Astrocyte of the spinal cord (primary cell): ENCODE results near the gene CELSR1.

Experiments
- DNase-seq: peaks from one replicate; pipeline ENCODE4 v3.0.0; 2011; ENCODE audit warnings: low read depth, low spot score
- H3K4me3 ChIP-seq: 2 replicates; pipeline ENCODE4 v1.5.1; 2011; ENCODE audit warnings: low read depth, mild to moderate bottlenecking, low read length, moderate library complexity
- in situ Hi-C: cut with HindIII; loops from 2 replicates; pipeline ENCODE4 v1.10.0; 2017; ENCODE audit warnings: low sequenced_read_pairs
- TF ChIP-seq, protein P1 (sequence below): IDR thresholded peaks from 2 replicates; pipeline ENCODE4 v1.5.1; 2012; ENCODE audit warnings: low read depth, mild to moderate bottlenecking, low read length, inconsistent platforms

CELSR1 gene

DNA sequence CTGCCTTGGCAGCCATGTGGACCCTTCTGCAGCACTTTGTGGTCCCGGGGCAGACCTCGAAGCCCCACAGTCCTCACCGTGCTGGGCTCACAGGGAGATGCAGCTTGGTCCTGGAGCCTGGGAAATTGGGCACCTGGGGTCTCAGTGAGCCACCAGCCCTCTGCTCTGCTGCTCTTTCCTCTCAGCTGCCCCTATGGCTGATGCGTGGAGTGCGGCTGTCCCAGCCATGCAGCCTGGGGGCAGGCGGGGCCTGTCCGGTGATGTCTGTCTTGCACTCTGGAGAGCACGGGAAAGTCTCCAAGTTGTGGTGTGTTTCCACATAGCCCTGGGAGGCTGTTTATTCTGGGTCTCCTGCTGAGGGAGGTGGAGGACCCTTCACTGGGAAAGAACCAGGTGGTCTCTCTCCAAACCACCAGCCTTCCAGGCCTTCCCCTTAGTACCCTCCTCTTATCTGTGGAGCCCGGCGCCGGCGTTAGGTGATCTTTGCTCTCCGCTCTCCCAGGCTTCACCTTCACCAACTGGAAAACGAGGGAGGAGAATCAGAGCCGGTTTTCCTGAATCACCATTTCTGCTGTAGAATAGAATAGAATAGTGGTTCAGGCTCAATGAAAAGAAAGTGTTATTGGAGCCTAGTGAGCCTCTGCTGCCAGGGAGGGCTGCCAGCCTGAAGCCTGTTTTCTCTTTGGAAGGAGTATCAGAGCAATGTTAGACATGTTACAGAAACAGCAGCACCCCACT, 41.6 kb upstream of the CELSR1 start:
- H3K4me3 ChIP-seq, result no peak overlapping the region
- in situ Hi-C loops, result no loop called here
- TF ChIP-seq, protein P1, sequence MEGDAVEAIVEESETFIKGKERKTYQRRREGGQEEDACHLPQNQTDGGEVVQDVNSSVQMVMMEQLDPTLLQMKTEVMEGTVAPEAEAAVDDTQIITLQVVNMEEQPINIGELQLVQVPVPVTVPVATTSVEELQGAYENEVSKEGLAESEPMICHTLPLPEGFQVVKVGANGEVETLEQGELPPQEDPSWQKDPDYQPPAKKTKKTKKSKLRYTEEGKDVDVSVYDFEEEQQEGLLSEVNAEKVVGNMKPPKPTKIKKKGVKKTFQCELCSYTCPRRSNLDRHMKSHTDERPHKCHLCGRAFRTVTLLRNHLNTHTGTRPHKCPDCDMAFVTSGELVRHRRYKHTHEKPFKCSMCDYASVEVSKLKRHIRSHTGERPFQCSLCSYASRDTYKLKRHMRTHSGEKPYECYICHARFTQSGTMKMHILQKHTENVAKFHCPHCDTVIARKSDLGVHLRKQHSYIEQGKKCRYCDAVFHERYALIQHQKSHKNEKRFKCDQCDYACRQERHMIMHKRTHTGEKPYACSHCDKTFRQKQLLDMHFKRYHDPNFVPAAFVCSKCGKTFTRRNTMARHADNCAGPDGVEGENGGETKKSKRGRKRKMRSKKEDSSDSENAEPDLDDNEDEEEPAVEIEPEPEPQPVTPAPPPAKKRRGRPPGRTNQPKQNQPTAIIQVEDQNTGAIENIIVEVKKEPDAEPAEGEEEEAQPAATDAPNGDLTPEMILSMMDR, result no peak
- peak; percentile 39 for DNase-seq

DNA sequence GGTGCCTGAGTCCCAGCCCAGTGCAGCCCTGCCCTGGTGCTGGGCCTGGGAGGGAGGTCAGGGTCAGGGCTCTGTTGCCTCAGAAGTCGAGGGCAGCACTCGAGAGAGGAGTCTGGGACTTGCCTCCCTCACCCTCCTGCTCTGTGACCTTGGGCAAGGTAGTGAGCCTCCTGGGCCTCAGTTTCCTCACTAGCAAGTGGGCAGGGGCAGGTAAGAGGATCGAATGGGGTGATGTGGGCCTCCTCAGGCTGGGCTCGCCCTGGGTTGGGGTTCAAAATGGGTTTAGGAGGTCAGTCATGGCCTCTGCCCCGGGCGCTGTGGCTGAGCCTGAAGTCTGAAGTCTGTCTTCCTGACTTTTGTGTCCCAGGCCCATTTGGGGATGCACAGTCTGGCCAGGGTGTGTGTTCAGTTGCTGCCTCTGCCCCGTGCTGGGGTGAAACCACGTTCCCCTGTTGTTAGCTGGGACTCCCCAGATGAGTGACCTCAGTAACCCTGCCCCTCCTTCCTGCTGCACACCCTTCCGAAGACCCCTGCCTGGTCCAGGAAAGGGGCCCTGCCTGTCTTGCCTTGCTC, 40.9 kb upstream of the CELSR1 start:
- H3K4me3 ChIP-seq, result peak overlapping the region; percentile 62
- DNase-seq, result no peak
- in situ Hi-C loops, result no loop called here
- TF ChIP-seq, protein P1, result no peak

DNA sequence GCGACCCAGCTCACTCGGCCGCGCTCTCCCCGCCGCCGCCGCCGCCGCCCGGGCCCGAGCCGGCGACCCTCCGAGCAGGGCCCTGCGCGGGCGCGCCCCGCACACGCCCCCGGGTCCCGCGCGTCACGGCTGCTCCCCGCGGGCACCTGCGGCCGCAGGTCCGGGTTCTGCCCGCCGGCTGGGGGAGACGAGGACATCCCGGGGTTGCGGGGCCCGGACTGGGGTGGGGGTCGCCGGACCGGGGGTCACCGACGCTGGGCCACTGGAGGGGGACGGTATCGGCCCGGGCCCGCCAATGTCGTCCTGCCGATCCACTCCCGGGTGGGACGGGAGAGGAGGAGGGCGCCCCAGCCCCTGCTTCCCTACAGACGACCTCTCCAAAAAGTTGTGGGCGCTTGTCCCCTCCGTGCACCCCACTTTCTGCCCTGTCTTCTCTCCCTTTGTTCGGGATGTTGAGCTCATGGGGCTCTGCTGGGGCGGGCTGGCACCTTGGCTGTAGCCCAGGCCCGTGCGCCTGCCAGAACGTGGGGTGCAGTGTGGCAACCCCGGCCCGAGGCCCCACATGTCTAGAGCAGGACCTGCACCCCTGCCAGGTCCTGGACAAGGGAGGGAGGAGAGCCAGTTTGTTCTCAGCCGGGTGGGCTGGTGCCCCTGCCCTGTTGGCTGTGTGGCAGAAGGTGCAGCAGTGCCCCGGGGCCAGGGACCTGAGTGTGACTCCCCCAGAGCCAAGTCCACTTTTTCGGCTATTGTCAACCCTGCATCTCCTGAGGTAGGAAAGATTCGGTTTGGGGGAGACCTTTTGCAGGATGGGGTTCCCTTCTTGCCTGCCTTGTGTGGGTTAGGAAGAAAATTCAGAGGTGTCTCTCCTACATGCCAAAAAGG, 40.2 kb upstream of the CELSR1 start:
- in situ Hi-C loops, result no loop called here
- peak overlapping the region; percentile 62 for H3K4me3 ChIP-seq
- TF ChIP-seq, protein P1, result no peak
- DNase-seq, result no peak

DNA sequence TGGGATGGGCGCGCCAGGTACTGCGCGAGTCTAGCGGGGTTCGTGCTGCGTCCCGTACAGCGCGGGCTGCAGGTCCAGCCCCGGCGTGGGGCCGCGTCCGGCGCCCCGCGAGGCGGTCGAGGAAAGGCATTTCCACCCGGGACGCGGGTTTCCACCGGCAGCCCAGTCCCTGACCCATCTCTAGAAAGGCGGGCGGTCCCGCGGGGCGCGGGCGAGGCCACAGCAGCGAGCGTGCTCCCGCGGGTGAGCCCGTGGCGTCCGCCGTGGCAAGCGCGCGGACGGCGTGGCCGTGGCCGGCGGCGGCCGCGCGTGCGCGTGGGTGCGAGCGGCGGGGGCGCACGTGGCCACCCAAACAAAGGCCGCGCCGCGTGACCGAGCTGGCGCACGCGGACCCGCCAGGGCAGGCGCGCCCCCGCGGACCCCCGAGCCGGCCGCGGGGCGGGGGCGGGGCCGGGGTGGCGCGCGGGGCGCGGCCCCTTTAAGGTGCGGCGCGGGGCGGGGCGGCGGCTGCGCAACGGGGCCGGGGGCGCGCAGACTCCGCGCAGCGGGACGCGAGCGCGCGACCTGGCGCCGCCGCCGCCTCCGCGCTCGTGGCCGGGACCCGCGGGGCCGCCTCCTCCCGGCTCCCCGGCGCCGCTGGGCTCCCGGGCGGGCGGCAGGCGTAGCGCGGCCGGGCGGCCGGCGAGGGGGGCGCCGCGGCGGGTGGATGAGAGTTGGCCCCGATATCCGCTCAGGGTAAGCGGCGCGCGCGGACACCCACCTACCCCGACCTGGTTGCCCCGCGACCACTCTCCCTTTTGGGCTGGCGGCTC, 39.3 kb upstream of the CELSR1 start:
- DNase-seq, result no peak
- in situ Hi-C loops, result no loop called here
- TF ChIP-seq, protein P1, result no peak
- H3K4me3 ChIP-seq, result peak overlapping the region; percentile 62

DNA sequence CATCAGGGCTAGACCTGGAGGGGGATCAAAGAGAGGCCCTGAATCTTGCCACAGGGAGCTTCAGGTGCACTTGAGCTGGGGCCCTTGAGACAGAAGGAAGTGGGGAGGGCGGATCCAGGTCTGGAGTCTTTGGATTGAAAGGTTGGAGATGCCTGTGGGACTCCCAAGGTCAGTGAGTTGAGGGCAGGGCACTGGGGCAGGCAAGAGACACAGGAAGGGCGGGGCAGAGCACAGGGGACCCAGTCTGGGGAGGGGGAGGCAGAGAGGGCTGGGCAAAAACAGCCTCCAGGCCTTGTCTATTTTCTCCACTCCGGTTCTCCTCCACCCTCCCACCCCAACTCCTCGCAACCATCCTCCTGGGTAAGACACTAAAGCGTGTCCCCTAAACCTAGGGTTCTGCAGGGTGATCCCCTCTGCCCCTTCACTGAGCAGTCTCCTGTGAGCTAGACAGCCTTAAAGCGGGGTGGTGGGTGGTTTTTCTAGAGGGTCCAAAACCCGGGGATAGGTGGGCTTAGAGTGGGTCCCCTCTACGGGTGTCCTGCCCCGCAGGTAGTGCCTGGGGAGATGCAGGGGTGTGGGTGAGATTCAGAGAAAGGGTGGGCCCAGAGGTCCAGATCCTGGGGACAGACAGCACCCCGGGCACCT, 38.6 kb upstream of the CELSR1 start:
- peak overlapping the region; percentile 27 for H3K4me3 ChIP-seq
- TF ChIP-seq, protein P1, result no peak
- in situ Hi-C loops, result no loop called here
- DNase-seq, result no peak
